ENCODE measurements around the gene SERTAD2. TPM values are rescaled to one million over a fixed set of nuclear protein-coding genes. Genes with fewer than 3 reads are reported as not detected.

SERTAD2 gene
- total RNA-seq, 1 experiment from 2014 or later: 19.8 TPM

- H3K9me2 ChIP-seq (replicated peaks; ENCODE audit: low read length): no peaks in the 10 kb centered on the region
- CTCF ChIA-PET: interaction anchor here (0.5 to 1.3 kb wide), 14 partner anchors 20 to 633 kb away, joined by 3 to 14 read pairs (median 4); no protein-coding TSS in a partner anchor
- TF ChIP-seq CTCF (conservative IDR thresholded peaks at IDR 0.05; ENCODE audit: low read depth, low read length): no peak
- TF ChIP-seq EZH2phosphoT487 (IDR thresholded peaks at IDR 0.05; ENCODE audit: borderline replicate concordance, low read length): no peak
- TF ChIP-seq EZH2 (IDR thresholded peaks at IDR 0.05; ENCODE audit: low read length, unreplicated experiment): no peak
- ATAC-seq (peak; percentile 78), DNase-seq (peak; percentile 92)
- peak overlapping the region; percentile 84 for H3K27ac ChIP-seq (ENCODE audit: low read length)
- peaks cover 15% of the 10 kb centered on the region for H3F3A ChIP-seq (ENCODE audit: low read length, unreplicated experiment)
- H3K4me2 ChIP-seq (ENCODE audit: low read length): peak overlapping the region; percentile 62
- peak overlapping the region; percentile 32; the same call in 1 of the 2 replicates for H3K4me3 ChIP-seq (ENCODE audit: low read length)
- peak overlapping the region; percentile 54 for H3K9ac ChIP-seq (ENCODE audit: low read length)
- H4K20me1 ChIP-seq (ENCODE audit: low read length): no peaks in the 10 kb centered on the region
- H3K36me3 ChIP-seq (ENCODE audit: low read depth, low read length): peaks cover 10% of the 10 kb centered on the region; the same call in 1 of the 2 replicates
- no peaks in the 10 kb centered on the region for H3K9me3 ChIP-seq (ENCODE audit: low read length)
- intact Hi-C loops (cut with micrococcal nuclease): loop anchor here (2.0 kb wide), 2 partner anchors 50 to 156 kb away; no protein-coding TSS in a partner anchor
- POLR2A ChIA-PET (ENCODE audit: unreplicated experiment): interaction anchor here (0.6 to 1.2 kb wide), 5 partner anchors 50 to 535 kb away, joined by 3 to 27 read pairs (median 6); partner anchors contain the start of genes RAB1A and SERTAD2
- BruUV-seq (replicated peaks): TSS peak; percentile 74
- H2AFZ ChIP-seq (ENCODE audit: low read length): peak overlapping the region; percentile 22; the same call in 1 of the 2 replicates
- peaks cover 39% of the 10 kb centered on the region for H3K4me1 ChIP-seq (ENCODE audit: insufficient read depth, low read length)
- no peaks in the 10 kb centered on the region for H3K27me3 ChIP-seq (ENCODE audit: low read length)
- H3K79me2 ChIP-seq (ENCODE audit: low read length): no peaks in the 10 kb centered on the region
Observed at GRCh38 chr2:64594226-64594989, 59.3 kb downstream of the SERTAD2 start.

GRCh38 chr2:64593035-64593655 is 60.6 kb downstream of the SERTAD2 start:
- DNase-seq (no peak), ATAC-seq (no peak)
- peaks cover 15% of the 10 kb centered on the region for H3F3A ChIP-seq (ENCODE audit: low read length, unreplicated experiment)
- H3K9me2 ChIP-seq (replicated peaks; ENCODE audit: low read length): no peaks in the 10 kb centered on the region
- BruUV-seq (replicated peaks): no TSS peak
- peaks cover 37% of the 10 kb centered on the region for H3K4me1 ChIP-seq (ENCODE audit: insufficient read depth, low read length)
- H2AFZ ChIP-seq (ENCODE audit: low read length): no peak overlapping the region
- H3K27ac ChIP-seq (ENCODE audit: low read length): peak overlapping the region; percentile 84
- ChIA-PET POLR2A (ENCODE audit: unreplicated experiment) (no interaction called here), CTCF (no interaction called here)
- H3K4me2 ChIP-seq (ENCODE audit: low read length): no peak overlapping the region
- no peak for TF ChIP-seq EZH2 (IDR thresholded peaks at IDR 0.05; ENCODE audit: low read length, unreplicated experiment)
- no peak for TF ChIP-seq CTCF (conservative IDR thresholded peaks at IDR 0.05; ENCODE audit: low read depth, low read length)
- no peak for TF ChIP-seq EZH2phosphoT487 (IDR thresholded peaks at IDR 0.05; ENCODE audit: borderline replicate concordance, low read length)
- H3K79me2 ChIP-seq (ENCODE audit: low read length): no peaks in the 10 kb centered on the region
- intact Hi-C loops (cut with micrococcal nuclease): no loop called here
- H3K9me3 ChIP-seq (ENCODE audit: low read length): no peaks in the 10 kb centered on the region
- peaks cover 10% of the 10 kb centered on the region; the same call in 1 of the 2 replicates for H3K36me3 ChIP-seq (ENCODE audit: low read depth, low read length)
- no peak overlapping the region for H3K4me3 ChIP-seq (ENCODE audit: low read length)
- H4K20me1 ChIP-seq (ENCODE audit: low read length): no peaks in the 10 kb centered on the region
- H3K9ac ChIP-seq (ENCODE audit: low read length): no peak overlapping the region
- no peaks in the 10 kb centered on the region for H3K27me3 ChIP-seq (ENCODE audit: low read length)

Measured in PC-3 (cell line).